A673 (cell line): ENCODE measurements around the gene PNMA1. TPM values are rescaled to one million over a fixed set of nuclear protein-coding genes. Genes with fewer than 3 reads are reported as not detected.

Experiments
- BruUV-seq: library from RNA; stranded (reverse); fragments of 400-500 nt; replicated peaks from 2 replicates; lab custom pipeline; 2021; lab: Mats Ljungman, UMichigan
- CTCF ChIA-PET: fragments of 300-600 bp; sonication (Branson Sonifier 250); formaldehyde crosslinking; loops from one replicate; lab custom pipeline; 2022; ENCODE audit warnings: antibody characterized with exemption; lab: Charles Lee
- POLR2A ChIA-PET: fragments of 300-600 bp; sonication (Branson Sonifier 250); formaldehyde crosslinking; loops from one replicate; lab custom pipeline; 2022; ENCODE audit warnings: antibody characterized with exemption; ENCODE audit not compliant: low non-redundant PET; lab: Charles Lee
- DNase-seq: peaks from one replicate; pipeline ENCODE4 v3.0.0-alpha.2; 2015; ENCODE audit warnings: low spot score
- H3K27ac ChIP-seq: fragments of 200-600 bp; sonication (generic); 2 replicates; pipeline ENCODE4 v1.5.1; 2016; ENCODE audit warnings: mixed run types, low read depth, mild to moderate bottlenecking, mixed read lengths, antibody characterized with exemption, low read length; ENCODE audit not compliant: poor library complexity, severe bottlenecking
- H3K27me3 ChIP-seq: fragments of 200-600 bp; sonication (generic); replicated peaks from 2 replicates; pipeline ENCODE4 v1.6.1; 2017; ENCODE audit warnings: mixed run types, low read depth, mild to moderate bottlenecking, mixed read lengths, antibody characterized with exemption, low read length; ENCODE audit not compliant: insufficient read depth, poor library complexity
- H3K36me3 ChIP-seq: fragments of 200-600 bp; sonication (generic); 2 replicates; pipeline ENCODE4 v1.6.1; 2016; ENCODE audit warnings: mixed run types, mild to moderate bottlenecking, mixed read lengths, antibody characterized with exemption, low read length; ENCODE audit not compliant: insufficient read depth, poor library complexity, severe bottlenecking
- H3K4me1 ChIP-seq: fragments of 200-600 bp; sonication (generic); 2 replicates; pipeline ENCODE4 v1.6.1; 2017; ENCODE audit warnings: mixed run types, mild to moderate bottlenecking, mixed read lengths, antibody characterized with exemption, low read length; ENCODE audit not compliant: insufficient read depth, poor library complexity, severe bottlenecking
- H3K4me3 ChIP-seq: fragments of 200-600 bp; sonication (generic); 2 replicates; pipeline ENCODE4 v1.5.1; 2016; ENCODE audit warnings: low read depth, mixed run types, mild to moderate bottlenecking, mixed read lengths, low read length; ENCODE audit not compliant: poor library complexity, severe bottlenecking
- H3K9me3 ChIP-seq: fragments of 200-600 bp; sonication (generic); 2 replicates; pipeline ENCODE4 v1.6.1; 2016; ENCODE audit warnings: mixed run types, low read depth, mild to moderate bottlenecking, mixed read lengths, antibody characterized with exemption, low read length; ENCODE audit not compliant: poor library complexity, severe bottlenecking
- EZH2 ChIP-seq: fragments of 200-600 bp; sonication (generic); IDR thresholded peaks from 2 replicates; pipeline ENCODE4 v1.6.1; 2017; ENCODE audit warnings: borderline replicate concordance, low read depth, mild to moderate bottlenecking, mixed read lengths, antibody characterized with exemption, low read length; ENCODE audit not compliant: poor library complexity, severe bottlenecking
- intact Hi-C: fragments of 100-400 bp; cut with micrococcal nuclease; formaldehyde crosslinking; loops from one replicate; pipeline ENCODE4 v1.10.0; 2022; ENCODE audit not compliant: unreplicated experiment
- total RNA-seq: library from RNA; stranded (reverse); gene quantifications from 2 replicates; pipeline ENCODE4 v1.2.3, GENCODE V29; 2021
- TF ChIP-seq, protein P1 (sequence below): fragments of 300-800, 200-600 bp; sonication (generic); conservative IDR thresholded peaks from 2 replicates; pipeline ENCODE4 v1.5.1; 2017; ENCODE audit warnings: low read depth, mild to moderate bottlenecking, antibody characterized with exemption, low read length, moderate library complexity, mixed read lengths

PNMA1 gene
- total RNA-seq, 1 experiment from 2014 or later = 51.4 TPM

DNA sequence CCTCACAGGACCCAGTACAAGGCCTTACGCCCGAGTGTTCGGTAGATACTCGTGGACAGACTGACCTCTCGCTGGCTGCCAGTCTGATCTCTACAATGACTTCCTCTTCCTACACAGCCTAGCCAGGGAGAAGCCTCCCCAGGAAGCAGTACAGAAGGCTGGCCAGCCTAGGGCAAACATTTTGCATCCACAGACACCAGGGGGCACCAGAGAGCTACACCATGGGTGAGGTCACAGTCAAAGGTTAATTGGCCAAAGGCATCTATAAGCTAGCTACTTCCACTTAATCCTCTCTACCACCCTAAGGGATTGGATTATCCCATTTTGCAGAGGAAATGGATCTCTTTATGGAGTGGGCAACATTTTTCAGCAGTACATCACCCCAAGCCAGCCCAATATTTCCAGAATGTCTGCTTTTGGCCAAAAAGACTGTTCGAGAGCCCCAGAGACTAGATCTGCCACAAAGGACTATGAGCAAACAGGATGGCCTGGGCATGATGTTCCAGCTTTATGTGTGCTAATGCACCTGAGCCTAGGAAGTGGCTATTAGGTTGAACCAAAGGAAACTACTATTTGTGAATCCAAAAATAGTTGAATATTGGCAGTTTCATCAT, 14.6 kb upstream of the PNMA1 start:
- CTCF ChIA-PET = interaction anchor here (0.6 to 1.3 kb wide), 7 partner anchors 12 to 158 kb away, joined by 3 to 14 read pairs (median 4); partner anchors contain the start of gene ZNF410

DNA sequence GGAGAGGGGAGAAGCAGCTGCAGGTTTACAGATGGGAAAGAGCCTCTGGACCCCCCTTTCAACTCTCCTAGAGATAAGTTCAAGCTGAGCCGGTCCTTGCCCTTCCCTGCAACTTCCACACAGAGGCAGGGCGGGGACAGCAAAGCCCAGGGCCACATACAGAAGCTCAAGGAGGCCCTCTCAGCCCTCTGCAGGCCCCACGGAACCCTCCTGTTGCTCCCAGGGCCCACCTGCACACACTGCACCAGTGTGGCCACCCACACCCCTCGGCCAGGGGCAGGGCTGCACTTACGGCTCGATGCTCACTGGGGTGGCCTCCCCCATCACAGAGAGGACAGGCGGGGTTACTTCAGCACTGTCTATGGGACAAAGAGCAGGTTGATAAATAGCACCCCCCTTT, 13.0 kb upstream of the PNMA1 start:
- no peak for TF ChIP-seq EZH2
- TF ChIP-seq, protein P1, sequence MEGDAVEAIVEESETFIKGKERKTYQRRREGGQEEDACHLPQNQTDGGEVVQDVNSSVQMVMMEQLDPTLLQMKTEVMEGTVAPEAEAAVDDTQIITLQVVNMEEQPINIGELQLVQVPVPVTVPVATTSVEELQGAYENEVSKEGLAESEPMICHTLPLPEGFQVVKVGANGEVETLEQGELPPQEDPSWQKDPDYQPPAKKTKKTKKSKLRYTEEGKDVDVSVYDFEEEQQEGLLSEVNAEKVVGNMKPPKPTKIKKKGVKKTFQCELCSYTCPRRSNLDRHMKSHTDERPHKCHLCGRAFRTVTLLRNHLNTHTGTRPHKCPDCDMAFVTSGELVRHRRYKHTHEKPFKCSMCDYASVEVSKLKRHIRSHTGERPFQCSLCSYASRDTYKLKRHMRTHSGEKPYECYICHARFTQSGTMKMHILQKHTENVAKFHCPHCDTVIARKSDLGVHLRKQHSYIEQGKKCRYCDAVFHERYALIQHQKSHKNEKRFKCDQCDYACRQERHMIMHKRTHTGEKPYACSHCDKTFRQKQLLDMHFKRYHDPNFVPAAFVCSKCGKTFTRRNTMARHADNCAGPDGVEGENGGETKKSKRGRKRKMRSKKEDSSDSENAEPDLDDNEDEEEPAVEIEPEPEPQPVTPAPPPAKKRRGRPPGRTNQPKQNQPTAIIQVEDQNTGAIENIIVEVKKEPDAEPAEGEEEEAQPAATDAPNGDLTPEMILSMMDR = no peak
- Histone ChIP-seq H3K27ac (peak overlapping the region; percentile 78), H3K4me3 (no peak overlapping the region), H3K9me3 (no peaks in the 10 kb centered on the region), H3K27me3 (no peaks in the 10 kb centered on the region), H3K4me1 (peaks cover 40% of the 10 kb centered on the region), H3K36me3 (peaks cover 48% of the 10 kb centered on the region)
- POLR2A ChIA-PET = no interaction called here
- CTCF ChIA-PET = no interaction called here
- DNase-seq = no peak
- no TSS peak for BruUV-seq
- intact Hi-C loops = no loop called here

More for the DNA sequence above, 14.6 kb upstream of the PNMA1 start:
- TF ChIP-seq EZH2 = no peak
- TF ChIP-seq, protein P1 = peak; percentile 89
- intact Hi-C loops = loop anchor here (2.0 kb wide), 2 partner anchors 290 to 310 kb away; partner anchors contain the start of genes BBOF1 and ENTPD5
- Histone ChIP-seq H3K27me3 (no peaks in the 10 kb centered on the region), H3K36me3 (peaks cover 37% of the 10 kb centered on the region), H3K9me3 (no peaks in the 10 kb centered on the region), H3K4me1 (peaks cover 34% of the 10 kb centered on the region), H3K27ac (no peak overlapping the region), H3K4me3 (no peak overlapping the region)
- no TSS peak for BruUV-seq
- POLR2A ChIA-PET = no interaction called here
- peak; percentile 75 for DNase-seq

DNA sequence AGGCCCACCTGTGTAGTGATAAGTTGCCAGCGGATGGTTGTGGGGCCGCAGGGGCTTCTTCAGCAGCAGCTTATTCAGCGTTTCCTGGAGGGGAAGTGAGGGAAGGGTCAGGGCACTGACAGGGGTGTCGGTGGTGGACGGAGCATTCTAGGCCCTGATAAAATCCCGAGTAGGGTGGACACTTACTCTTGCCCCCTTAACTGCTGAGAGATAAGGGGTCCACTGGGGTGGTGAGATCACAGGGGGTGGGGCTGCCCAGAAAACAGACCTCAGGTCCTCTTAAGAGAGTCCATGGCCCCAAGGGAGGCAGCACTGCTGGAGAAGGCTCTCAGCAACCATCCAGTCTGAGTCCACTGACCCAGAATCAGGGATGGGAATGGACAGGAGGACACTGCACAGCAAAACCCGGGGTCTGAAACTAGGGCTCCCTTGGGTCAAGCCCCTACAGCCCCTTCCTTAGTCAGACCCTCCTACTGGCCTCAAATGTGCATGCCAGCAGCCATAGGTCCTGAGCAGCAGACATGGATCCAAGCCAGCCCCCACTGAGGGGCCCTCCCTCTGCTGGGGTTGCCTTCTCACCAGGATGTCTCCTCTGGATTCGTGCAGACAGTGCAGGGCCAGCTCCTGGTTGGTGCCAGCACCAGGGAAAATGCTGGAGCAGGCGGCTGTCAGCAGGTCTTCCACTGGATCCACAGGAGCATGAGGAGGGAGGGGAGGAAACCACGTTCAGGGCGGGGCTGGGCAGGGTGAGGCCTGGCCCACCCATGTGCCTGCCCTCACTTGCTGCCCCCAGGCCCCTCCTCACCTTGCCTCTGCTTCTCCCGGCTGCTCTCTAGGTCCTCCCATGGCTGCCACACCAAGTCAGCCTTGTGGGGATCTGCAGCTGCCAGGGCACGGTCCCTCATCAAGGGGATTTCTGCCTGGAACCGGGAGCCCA, 12.1 kb upstream of the PNMA1 start:
- H3K36me3 ChIP-seq = peaks cover 56% of the 10 kb centered on the region
- peak overlapping the region; percentile 78 for H3K27ac ChIP-seq
- H3K27me3 ChIP-seq = no peaks in the 10 kb centered on the region
- CTCF ChIA-PET = no interaction called here
- no peak overlapping the region for H3K4me3 ChIP-seq
- no peak for TF ChIP-seq EZH2
- TF ChIP-seq, protein P1 = no peak
- no TSS peak for BruUV-seq
- no peaks in the 10 kb centered on the region for H3K9me3 ChIP-seq
- intact Hi-C loops = no loop called here
- H3K4me1 ChIP-seq = peaks cover 40% of the 10 kb centered on the region
- POLR2A ChIA-PET = no interaction called here
- no peak for DNase-seq
